ENCODE data around the gene GJD3.

Gene GJD3

DNA sequence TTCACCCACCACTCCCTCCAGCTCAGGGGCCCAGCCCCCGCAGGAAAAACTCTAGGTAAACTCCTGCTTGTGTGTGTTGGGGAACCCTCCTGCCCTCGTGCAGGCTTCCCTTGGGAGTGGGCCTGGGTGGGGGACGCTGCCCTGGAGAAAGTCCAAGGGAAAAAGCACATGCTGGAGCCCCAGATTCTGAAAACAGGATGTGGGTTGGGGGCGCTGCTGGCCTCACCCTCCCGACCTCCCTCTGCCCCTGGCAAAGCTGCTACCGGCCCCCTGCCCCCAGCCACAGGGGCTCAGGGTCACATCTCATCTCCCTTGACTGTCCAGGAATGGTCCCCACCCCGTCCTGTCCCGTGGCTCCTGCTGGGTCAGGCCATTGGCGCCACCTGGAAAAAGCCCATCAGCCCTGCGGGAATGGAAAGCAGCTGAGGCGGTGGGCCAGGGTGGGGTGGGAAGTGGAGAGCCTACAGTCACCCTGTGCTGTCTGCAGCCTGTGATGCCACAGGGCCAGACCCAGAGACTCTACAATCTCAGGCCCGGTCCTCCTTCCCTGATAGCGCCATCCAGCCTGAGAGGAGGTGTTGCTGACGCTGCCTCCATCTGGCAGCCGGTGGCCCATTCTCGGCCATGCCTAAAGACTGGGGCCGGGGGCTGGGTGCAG, 2.5 kb upstream of the GJD3 start:
- no peak for DNase-seq

DNA sequence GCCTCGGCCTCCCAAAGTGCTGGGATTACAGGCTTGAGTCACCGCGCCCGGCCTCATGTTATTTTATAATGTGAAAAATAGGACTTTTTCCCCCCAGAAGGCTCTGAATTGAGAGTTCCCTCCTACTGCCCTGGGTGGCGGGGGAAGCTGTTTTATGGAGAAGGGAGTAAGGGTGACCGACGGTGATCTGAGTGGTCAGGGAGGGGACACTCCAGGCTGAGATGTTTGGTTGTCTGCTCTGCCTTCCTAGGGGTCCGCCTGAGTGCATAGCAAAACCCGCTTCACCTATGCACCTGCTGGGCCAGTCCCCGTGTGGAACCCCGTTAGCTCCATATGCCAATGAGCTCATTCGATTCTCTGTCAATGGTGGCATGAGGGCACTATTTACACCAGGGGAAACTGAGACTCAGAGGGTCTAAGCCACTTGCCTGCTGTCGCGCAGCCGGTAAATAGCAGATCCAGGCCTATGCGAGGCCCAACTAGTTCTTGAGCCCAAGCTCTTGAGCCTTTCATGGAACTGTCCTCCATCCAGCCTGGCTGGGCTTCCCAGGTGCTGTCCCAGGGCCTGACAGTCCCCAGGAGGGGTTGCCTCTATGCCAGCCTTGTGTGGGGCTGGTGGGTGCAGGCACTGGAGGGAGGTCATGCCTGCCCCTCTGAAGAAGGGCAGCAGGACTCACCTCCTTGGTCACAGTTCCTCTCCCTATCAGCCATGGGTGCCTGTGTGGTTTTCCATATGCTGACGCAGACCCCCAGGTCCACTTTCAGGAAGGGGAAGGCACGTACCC, 1.7 kb upstream of the GJD3 start:
- DNase-seq: no peak

DNA sequence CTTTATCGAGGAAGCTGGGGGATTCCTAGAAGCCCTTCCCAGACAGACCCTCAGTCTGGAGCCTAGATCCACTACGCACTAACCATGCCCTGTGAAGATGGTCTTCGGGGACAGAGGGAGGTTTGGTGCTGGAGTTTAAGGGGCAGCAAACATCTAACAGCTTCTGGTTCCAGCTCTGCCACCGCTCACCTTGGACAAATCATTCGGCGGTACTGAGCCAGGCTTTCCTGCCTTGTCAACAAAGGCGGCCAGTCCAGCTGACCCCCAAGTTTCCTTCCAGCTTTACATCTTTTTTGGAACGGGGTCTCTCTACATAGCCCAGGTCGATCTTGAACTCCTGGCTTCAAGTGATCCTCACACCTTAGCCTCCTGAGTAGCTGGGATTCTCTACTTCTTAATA, 369 bp upstream of the GJD3 start:
- DNase-seq: no peak

GRCh38 chr17:40363111-40363827, 1.3 kb downstream of the GJD3 start:
- no peak for DNase-seq

DNA sequence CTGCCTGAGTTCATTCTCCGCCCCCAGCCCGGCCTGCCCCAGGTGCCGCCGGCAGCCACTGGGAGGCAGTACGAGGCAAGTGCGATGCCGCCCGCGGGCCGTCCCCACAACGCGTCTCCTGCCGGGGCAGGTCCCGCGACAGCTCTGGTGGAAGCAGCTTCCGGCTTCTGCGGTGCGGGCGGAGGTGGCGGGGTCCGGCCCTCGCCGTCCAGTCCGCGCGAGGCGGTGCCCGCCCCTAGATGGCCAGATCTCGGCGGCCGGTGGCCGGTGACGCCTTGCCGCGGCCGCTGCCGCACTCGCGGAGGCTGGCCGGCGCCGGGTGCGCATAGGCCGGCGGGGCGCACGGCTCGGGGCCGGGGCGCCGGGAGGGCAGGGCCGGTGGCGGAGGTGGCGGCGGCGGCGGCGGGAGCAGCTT, 1.8 kb downstream of the GJD3 start:
- peak; percentile 87 for DNase-seq

DNA sequence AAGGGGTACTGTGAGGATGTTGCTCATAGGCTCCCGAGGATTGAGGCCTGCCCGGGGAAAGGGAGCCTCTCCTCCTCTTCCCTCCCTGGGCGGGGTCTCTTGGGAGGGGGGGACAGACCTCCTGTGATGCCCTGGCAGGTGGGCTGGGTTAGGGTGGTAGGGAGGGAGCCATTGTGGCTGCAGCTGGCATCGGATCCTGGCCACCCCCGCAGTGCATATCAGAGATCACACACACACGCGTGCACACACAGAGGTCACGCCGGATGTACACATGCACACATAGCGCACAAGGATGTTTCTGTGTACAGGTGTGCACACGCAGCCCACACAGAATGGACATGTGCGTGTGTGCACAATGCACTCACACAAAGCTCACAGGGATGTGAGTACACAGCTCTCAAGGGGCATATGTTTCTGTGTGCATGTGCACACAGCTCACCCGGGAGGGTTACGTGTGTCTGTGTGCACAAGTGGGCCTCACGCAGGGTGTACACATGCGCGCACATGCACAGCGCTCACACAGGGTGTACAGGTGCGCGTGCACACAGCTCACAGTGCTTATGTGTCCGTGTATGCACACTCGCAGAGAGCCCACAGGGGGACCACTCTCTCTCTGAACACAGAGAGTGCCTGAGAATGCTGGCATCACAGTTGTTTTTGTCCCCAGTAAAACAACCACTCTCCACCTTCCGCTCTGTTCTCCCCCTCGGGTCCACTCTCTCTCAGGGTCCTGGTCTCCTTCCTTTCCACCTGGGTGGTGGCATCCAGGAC, 2.4 kb downstream of the GJD3 start:
- DNase-seq: no peak

GRCh38 chr17:40361063-40361924, 3.2 kb downstream of the GJD3 start:
- DNase-seq: no peak

GRCh38 chr17:40360091-40360490, 4.4 kb downstream of the GJD3 start:
- no peak for DNase-seq

DNA sequence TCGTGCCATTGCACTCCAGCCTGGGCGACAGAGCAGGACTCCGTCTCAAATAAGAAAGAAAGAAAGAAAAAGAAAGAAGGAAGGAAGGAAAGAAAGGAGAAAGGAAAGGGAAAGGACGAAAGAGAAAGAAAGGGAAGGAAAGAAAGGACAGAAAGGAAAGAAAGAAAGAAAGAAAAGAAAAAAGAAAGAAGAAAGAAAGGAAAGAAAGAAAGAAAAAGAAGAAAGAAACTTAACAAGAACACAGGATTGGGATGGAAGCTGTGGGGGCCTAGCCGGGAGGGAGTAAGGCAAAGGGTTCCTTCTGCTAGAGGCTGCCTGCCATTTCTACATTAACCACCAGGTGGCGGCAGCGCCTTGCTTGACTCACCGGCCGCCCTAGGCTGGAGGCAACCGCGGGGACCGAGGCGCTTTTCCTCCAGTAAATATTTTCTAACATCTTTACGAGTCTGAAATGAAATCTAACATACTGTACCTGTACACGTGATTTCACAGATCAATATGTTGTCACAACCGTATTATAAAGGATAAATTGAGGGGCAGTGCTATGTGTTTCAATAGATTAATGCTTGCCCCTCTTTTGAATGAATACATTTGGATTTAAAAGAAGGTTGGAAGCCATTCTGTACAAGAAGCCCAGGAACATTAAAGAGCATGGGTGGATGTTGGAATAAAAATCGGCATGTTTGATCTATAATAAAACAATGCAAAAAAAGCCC, 6.1 kb downstream of the GJD3 start:
- DNase-seq: peak; percentile 89

DNA sequence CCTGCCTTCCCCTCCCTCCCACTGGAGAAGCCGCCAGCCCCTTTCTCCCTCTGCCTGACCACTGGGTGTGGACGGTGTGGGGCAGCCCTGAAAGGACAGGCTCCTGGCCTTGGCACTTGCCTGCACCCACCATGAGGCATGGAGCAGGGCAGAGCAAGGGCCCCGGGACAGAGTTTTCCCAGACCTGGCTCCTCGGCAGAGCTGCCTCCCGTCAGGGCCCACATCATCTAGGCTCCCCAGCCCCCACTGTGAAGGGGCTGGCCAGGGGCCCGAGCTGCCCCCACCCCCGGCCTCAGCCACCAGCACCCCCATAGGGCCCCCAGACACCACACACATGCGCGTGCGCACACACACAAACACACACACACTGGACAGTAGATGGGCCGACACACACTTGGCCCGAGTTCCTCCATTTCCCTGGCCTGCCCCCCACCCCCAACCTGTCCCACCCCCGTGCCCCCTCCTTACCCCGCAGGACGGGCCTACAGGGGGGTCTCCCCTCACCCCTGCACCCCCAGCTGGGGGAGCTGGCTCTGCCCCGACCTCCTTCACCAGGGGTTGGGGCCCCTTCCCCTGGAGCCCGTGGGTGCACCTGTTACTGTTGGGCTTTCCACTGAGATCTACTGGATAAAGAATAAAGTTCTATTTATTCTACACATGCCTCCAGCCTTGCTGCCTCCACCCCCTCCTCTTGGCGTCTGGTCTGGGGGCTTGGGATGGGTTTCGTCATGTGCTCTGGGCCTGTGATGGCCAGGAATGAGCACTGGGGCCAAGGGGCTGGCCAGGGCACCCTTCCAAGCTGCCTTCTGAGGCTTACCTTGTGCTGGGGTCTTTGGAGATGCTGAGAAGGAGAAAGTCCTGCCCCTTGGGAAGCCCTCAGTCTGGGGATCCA, 7.3 kb downstream of the GJD3 start:
- DNase-seq: no peak

- DNase-seq: no peak
Measured at GRCh38 chr17:40355804-40356758, 8.5 kb downstream of the GJD3 start.

DNA sequence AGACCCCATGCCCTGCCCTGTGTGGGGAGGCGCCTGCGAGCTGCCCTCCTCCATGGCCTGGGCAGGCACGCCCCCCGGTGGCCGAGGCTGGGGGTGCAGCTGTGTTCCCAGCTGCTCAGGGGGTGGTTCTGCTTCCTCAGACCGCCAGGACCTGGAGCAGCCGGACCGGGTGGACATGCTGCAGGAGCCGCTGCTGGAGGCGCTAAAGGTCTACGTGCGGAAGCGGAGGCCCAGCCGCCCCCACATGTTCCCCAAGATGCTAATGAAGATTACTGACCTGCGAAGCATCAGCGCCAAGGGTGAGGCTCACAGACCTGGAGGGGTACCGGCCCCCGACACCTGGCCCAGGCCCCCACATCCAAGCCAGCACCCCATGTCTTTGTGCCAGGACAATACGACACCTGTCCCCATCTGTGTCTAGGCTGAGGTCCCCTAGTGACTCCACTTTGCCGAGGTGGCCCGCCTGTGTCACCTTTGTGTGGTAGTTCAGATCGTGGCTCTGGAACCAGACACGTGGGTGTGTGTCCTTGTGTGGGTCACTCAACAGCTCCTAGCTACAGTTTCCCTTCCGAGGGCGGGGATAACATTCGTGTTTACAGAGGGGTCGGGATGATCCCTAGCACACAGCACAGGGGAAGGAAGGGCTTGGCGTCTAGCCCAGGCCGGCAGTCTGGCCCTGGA, 9.3 kb downstream of the GJD3 start:
- DNase-seq: peak; percentile 67

DNA sequence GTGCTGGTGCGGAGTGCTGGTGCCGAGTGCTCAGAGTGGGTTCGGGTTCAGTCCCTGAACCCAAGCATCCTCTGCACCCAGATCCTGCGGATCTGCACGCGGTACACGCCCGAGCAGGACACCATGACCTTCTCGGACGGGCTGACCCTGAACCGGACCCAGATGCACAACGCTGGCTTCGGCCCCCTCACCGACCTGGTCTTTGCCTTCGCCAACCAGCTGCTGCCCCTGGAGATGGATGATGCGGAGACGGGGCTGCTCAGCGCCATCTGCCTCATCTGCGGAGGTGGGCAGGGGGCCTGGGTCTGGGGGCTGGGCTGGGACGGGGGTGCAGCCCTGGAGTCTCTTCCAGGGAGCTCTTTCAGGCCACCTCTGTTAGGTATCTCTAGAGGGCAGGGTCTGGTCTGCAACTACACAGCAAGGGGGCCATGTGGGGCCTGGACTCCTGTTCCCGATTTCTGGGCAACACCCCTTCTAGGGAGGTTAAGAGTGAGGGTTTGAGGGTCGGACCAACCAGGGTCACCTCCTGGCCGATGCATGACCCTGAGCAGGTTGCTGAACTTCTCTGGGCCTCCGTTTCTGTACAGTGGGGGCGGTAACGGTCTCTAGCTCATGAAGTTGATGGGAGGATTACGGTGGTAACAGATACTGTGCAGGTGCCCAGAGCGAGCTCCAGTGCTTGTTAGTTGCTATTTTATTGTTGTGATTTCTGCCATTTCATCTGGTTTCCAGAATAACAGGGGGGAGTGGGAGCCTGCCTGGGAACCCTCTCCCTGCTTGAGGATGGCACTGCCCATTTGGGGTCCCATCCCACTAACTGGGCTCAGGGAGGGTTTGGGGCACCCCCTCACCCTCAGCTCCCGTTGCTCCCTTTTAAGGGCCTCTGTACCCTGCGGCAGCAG, 10.1 kb downstream of the GJD3 start:
- DNase-seq: no peak

DNA sequence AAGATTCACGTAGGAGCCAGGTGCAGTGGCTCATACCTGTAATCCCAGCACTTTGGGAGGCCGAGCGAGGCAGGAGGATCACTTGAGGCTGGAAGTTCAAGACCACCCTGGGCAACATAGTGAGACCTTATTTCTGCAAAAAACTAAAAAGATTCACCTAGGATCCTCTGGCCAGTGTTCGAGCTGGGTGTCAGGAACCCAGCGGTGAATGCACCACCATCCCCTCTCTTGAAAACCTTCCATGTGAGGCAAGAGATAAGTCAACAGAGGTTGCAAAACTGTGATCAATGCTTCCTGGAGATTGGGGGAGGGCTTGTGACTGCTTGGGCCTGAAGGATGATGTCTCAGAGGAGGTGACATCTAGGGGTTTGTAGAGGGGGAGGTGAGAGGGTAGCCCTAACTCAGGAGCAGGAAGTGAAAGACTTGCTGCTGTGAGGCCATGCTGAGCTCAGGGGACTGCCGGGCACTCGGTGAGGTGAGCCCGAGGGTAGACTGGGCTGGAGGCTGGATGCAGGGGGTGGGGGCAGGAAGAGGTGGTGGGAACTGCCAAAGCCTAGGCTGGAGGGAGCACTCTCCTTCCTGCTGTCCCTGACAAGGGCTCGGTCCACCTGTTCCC, 11.7 kb downstream of the GJD3 start:
- DNase-seq: no peak

GRCh38 chr17:40352237-40352778, 12.2 kb downstream of the GJD3 start:
- no peak for DNase-seq

DNA sequence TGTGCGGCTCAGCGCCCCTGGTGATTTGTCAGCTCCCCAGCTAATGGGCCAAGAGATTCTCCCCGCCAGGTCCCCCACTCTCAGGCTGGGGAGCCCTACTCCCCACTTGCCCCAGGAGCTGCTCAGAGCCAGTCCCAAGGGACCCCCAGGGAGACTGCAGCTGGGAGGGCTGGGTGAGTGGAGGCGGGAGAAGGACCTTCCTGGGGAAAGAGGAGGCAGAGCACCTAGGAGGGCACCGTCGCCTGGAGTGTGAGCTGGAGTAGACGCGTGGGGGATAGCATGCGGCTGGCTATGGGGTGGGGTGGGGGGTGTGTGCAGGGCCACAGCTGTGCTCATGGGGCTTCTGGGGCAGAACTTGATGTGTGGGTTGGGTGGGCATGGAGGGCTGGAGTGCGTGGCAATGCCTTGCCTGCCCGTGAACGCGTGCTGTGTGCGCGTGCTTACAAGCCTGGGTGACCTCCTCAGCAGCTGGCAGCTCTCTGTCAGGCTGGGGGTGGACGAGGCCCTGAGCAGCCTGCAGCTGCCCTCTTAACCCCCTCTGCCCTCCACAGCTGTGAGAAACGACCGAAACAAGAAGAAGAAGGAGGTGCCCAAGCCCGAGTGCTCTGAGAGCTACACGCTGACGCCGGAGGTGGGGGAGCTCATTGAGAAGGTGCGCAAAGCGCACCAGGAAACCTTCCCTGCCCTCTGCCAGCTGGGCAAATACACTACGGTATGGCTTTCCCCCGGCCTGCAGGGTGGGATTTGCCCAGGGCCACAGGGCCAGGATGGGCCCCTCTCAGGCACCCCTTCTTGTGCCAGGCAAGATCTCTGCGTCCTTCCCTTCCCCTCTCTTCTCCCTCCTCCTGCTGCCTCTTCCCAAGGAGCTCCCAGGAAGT, 12.9 kb downstream of the GJD3 start:
- DNase-seq: no peak
